ENCODE measurements around the gene IGFBP7.

Gene IGFBP7

GRCh38 chr4:57080781-57081650, 29.2 kb downstream of the IGFBP7 start:
- H3K4me3 ChIP-seq (ENCODE audit: low read depth, low read length) = no peak overlapping the region
- TF ChIP-seq CTCF (IDR thresholded peaks at IDR 0.05; ENCODE audit: low read depth, low read length) = no peak

- no peak for TF ChIP-seq CTCF (IDR thresholded peaks at IDR 0.05; ENCODE audit: low read depth, low read length)
- H3K4me3 ChIP-seq (ENCODE audit: low read depth, low read length) = no peak overlapping the region
These were observed 31.3 kb downstream of the IGFBP7 start for GRCh38 chr4:57078685-57079521.

GRCh38 chr4:57077550-57078343, 32.4 kb downstream of the IGFBP7 start:
- TF ChIP-seq CTCF (IDR thresholded peaks at IDR 0.05; ENCODE audit: low read depth, low read length) = no peak
- no peak overlapping the region for H3K4me3 ChIP-seq (ENCODE audit: low read depth, low read length)

GRCh38 chr4:57076646-57077045, 33.5 kb downstream of the IGFBP7 start:
- no peak overlapping the region for H3K4me3 ChIP-seq (ENCODE audit: low read depth, low read length)

GRCh38 chr4:57075367-57075766, 34.8 kb downstream of the IGFBP7 start:
- H3K4me3 ChIP-seq (ENCODE audit: low read depth, low read length) = no peak overlapping the region
- TF ChIP-seq CTCF (IDR thresholded peaks at IDR 0.05; ENCODE audit: low read depth, low read length) = no peak

More at GRCh38 chr4:57076646-57077045, 33.5 kb downstream of the IGFBP7 start:
- no peak for TF ChIP-seq CTCF (IDR thresholded peaks at IDR 0.05; ENCODE audit: low read depth, low read length)

- no peak for TF ChIP-seq CTCF (IDR thresholded peaks at IDR 0.05; ENCODE audit: low read depth, low read length)
- no peak overlapping the region for H3K4me3 ChIP-seq (ENCODE audit: low read depth, low read length)
These were observed 35.4 kb downstream of the IGFBP7 start for GRCh38 chr4:57074744-57075143.

Measured in WI38 (cell line).